Esophagus squamous epithelium (tissue), 5 donors: ENCODE data around the gene NUP85. TPM values are rescaled to one million over a fixed set of nuclear protein-coding genes. Genes with fewer than 3 reads are reported as not detected.
"Not testable (repeated sequence)": the region's sequence is repeated elsewhere in the genome, so short reads cannot be mapped to it uniquely, and the experiment has no call there.

Source experiments
- DNase-seq: peaks from one replicate; lab custom pipeline; 2025; lab: John Stamatoyannopoulos, UW
- H3K27ac ChIP-seq, 4 donors: fragments of 200-600 bp; sonication (generic); one replicate each; pipeline ENCODE4 v1.5.1; 2016 to 2019; ENCODE audit warnings: mild to moderate bottlenecking in 1 of 4
- H3K27me3 ChIP-seq, 4 donors: fragments of 200-600 bp; sonication (generic); 1 replicate in 3 of 4; 2 replicates in 1 of 4; pipeline versions ENCODE4 v1.5.1 to v1.6.0; 2017 to 2021; ENCODE audit warnings: antibody characterized with exemption in 1 of 4
- H3K36me3 ChIP-seq, 3 donors: fragments of 200-600 bp; sonication (generic); one replicate each; pipeline ENCODE4 v1.5.1; 2016 to 2019
- H3K4me1 ChIP-seq, 3 donors: fragments of 200-600 bp; sonication (generic); one replicate each; pipeline ENCODE4 v1.5.1; 2017 to 2019
- H3K4me3 ChIP-seq, 4 donors: fragments of 200-600 bp; sonication (generic); 1 replicate in 3 of 4; 2 replicates in 1 of 4; pipeline ENCODE4 v1.5.1; 2016 to 2019; ENCODE audit warnings: mild to moderate bottlenecking in 2 of 4, moderate library complexity in 1 of 4
- H3K9me3 ChIP-seq, 3 donors: fragments of 200-600 bp; sonication (generic); one replicate each; pipeline ENCODE4 v1.5.1; 2016 to 2019
- POLR2A ChIP-seq, 4 donors: fragments of 450-650 bp; IDR thresholded peaks; one replicate each; pipeline ENCODE4 v1.6.1; 2017; ENCODE audit warnings: antibody characterized with exemption in 4 of 4, mild to moderate bottlenecking in 4 of 4, moderate library complexity in 3 of 4
- WGBS, 2 donors: methylation state at CpG; one replicate each; pipeline ENCODE4 v1.1.5; 2018; 5-methylcytosine and 5-hydroxymethylcytosine counted together
- intact Hi-C: fragments of 100-400 bp; cut with DNase I; formaldehyde crosslinking; loops from one replicate; pipeline ENCODE4 v1.15.0; 2022
- total RNA-seq, 4 donors: library from RNA; depleted of rRNA; stranded (reverse); fragments of >200 nt; gene quantifications; one replicate each; pipeline ENCODE4 v1.1.0, GENCODE V29; 2016
- TF ChIP-seq, protein P1 (sequence below), 6 experiments: fragments of 450-650 bp in 4 of 6; fragments of 200-600 bp in 2 of 6; sonication (generic) in 2 of 6; IDR thresholded peaks; one replicate each; pipeline ENCODE4 v1.5.1; 2016 to 2019; ENCODE audit warnings: antibody characterized with exemption in 6 of 6, mild to moderate bottlenecking in 4 of 6, moderate library complexity in 4 of 6
- donor health status: DM: yes; HTN: yes; CAD: no.

The NUP85 gene, protein sequence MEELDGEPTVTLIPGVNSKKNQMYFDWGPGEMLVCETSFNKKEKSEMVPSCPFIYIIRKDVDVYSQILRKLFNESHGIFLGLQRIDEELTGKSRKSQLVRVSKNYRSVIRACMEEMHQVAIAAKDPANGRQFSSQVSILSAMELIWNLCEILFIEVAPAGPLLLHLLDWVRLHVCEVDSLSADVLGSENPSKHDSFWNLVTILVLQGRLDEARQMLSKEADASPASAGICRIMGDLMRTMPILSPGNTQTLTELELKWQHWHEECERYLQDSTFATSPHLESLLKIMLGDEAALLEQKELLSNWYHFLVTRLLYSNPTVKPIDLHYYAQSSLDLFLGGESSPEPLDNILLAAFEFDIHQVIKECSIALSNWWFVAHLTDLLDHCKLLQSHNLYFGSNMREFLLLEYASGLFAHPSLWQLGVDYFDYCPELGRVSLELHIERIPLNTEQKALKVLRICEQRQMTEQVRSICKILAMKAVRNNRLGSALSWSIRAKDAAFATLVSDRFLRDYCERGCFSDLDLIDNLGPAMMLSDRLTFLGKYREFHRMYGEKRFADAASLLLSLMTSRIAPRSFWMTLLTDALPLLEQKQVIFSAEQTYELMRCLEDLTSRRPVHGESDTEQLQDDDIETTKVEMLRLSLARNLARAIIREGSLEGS
- 10 to 100 TPM; 17.5 to 33.3 (median 29.0) TPM for total RNA-seq

DNA sequence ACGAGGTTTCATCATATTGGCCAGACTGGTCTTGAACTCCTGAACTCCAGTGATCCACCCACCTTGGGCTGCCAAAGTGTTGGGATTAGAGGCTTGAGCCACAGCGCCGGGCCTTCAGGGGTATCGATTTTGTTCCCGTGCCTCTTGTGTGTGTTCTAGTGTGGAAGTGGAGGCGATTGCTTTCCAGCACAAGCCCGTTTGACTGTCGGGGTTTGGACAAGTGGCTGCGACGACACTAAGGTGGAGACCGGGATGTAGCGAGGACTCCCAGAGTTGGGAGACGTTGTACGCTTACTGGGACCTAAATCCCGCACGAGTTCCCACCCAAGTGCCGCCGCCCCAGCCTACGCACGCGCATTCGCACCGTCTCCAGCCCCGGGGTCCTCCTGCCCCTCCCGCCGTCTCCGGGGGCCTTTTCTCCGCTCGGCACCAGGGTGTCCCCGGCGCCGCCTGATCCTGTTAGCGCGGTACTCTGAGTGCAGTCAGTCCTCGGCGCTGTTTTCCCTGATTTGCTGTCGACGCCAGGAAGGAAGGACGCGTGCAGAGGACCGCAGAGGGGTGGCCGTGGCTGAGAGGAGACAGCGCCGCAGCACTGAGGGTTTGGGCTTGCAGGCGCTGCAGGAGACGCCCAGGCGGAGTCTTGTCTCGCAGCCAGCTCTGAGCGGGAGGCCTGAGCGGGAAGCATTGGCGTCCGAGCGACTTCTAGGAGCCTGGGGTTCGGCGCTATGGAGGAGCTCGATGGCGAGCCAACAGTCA, at the start of gene NUP85:
Gene NUP85 (plus strand): TSS at position 643 of the 756 bp plus-strand sequence. CDS start 83 bp downstream, at position 726.
- Histone ChIP-seq H3K27me3 (no peaks in the 10 kb centered on the region), H3K27ac (peak within 1 kb of the TSS; percentile 95 to 98 (median 96)), H3K4me3 (peak within 1 kb of the TSS; percentile 89 to 97 (median 92)), H3K36me3 (peaks cover 0 to 20% (median 12%) of the 10 kb centered on the region in 3 donors), H3K4me1 (peaks cover 14 to 30% (median 15%) of the 10 kb centered on the region in 3 donors), H3K9me3 (no peaks in the 10 kb centered on the region)
- 0% methylated on average over 7 to 15 of the region's 57 CpGs for WGBS, 2 donors
- intact Hi-C loops: no loop called here
- peak in 3 of 4 donors; percentile 60 to 70 (median 65) for TF ChIP-seq POLR2A (IDR thresholded peaks at IDR 0.05)
- TF ChIP-seq, protein P1, sequence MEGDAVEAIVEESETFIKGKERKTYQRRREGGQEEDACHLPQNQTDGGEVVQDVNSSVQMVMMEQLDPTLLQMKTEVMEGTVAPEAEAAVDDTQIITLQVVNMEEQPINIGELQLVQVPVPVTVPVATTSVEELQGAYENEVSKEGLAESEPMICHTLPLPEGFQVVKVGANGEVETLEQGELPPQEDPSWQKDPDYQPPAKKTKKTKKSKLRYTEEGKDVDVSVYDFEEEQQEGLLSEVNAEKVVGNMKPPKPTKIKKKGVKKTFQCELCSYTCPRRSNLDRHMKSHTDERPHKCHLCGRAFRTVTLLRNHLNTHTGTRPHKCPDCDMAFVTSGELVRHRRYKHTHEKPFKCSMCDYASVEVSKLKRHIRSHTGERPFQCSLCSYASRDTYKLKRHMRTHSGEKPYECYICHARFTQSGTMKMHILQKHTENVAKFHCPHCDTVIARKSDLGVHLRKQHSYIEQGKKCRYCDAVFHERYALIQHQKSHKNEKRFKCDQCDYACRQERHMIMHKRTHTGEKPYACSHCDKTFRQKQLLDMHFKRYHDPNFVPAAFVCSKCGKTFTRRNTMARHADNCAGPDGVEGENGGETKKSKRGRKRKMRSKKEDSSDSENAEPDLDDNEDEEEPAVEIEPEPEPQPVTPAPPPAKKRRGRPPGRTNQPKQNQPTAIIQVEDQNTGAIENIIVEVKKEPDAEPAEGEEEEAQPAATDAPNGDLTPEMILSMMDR (IDR thresholded peaks at IDR 0.05): peak in 3 of 6 experiments; percentile 4 to 25 (median 22)
- peak; percentile 46 for DNase-seq

DNA sequence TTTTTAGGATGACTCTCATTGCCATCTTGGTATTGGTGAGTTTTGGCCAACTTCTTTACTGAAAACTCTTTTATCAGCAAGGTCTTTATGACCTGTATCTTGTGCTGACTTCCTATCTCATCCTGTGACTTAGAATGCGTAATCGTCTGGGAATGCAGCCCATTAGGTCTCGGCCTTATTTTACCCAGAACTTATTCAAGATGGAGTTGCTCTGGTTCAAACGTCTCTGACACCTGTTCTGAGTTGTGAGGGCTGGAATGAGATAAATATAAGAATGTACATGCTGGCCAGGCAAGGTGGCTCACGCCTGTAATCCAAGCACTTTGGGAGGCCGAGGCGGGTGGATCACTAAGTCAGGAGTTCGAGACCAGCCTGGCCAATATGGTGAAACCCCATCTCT, 47.0 kb upstream of the NUP85 start:
- peak overlapping the region; percentile 6 to 80 (median 72) for H3K27ac ChIP-seq
- H3K4me3 ChIP-seq, H3K36me3 ChIP-seq, H3K9me3 ChIP-seq, intact Hi-C loops, DNase-seq, H3K27me3 ChIP-seq: not testable (repeated sequence)
- H3K4me1 ChIP-seq: peaks cover 9 to 42% (median 18%) of the 10 kb centered on the region in 3 donors
- 73 to 80% methylated on average over 7 to 8 of the region's 8 CpGs for WGBS, 2 donors

DNA sequence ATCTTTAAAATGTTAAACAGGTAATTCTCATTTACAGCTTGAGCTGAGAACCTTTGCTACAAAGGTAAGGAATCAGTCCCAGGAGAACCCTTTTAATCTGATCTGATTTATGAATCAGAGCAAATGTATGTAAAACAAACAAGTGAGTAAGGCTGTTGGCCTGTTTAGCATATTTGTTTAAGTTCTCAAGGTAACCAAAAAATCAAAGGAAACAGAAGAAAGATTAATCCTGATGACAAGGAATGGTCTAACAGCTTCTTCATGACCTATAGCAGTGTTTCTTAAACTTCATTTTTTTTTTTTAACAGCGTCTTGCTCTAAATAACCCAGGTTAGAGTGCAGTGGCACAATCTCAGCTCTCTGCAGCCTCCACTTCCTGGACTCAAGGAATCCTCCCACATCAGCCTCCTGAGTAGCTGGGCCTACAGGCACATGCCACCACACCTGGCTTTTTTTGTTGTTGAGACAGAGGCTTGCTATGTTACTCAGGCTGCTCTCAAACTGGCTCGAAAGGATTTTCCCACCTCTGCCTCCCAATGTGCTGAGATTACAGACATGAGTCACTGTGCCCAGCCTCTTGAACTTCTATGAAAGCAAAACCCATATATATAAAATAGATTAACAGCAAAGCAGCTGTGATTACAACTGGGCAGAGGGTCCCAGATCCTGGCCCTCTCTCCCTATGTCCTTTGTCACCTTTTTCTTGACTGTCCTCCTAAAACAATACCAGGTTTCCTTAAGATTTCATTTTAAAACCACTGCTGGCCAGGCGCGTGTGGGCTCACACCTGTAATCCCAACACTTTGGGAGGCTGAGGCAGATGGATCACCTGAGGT, 46.1 kb upstream of the NUP85 start:
- H3K27ac ChIP-seq: peak overlapping the region; percentile 28 to 80 (median 72)
- H3K9me3 ChIP-seq: no peaks in the 10 kb centered on the region
- no peak for DNase-seq
- peaks cover 9 to 37% (median 15%) of the 10 kb centered on the region in 3 donors for H3K4me1 ChIP-seq
- no peak overlapping the region for H3K4me3 ChIP-seq
- TF ChIP-seq, protein P1 (IDR thresholded peaks at IDR 0.05): no peak
- TF ChIP-seq POLR2A (IDR thresholded peaks at IDR 0.05): no peak
- H3K27me3 ChIP-seq: no peaks in the 10 kb centered on the region
- intact Hi-C loops: no loop called here
- WGBS, 2 donors: 61 to 70% methylated on average over 4 of the region's 4 CpGs
- H3K36me3 ChIP-seq: peaks cover 0 to 15% (median 0%) of the 10 kb centered on the region in 3 donors

DNA sequence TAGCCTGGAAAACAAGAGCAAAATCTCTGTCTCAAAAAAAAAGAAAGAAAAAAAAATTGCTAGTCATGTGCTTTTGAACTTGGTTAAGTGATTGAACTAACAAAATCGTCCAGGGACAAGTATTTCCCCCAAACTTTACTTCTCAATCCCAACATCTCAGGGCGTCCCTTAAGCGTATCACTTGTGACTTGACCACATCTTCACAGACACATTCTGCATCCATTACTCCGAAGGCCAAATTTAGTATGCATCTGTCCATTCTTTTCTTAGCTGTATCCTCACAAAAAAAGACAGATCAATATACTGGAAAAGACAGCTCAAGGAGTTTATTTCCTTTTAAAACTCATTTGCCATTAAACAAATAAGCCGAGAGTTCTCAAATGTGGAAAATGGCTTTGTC, 45.3 kb upstream of the NUP85 start:
- Histone ChIP-seq H3K9me3 (no peaks in the 10 kb centered on the region), H3K4me3 (no peak overlapping the region), H3K27me3 (no peaks in the 10 kb centered on the region), H3K36me3 (peaks cover 0 to 23% (median 0%) of the 10 kb centered on the region in 3 donors), H3K27ac (peak overlapping the region in 3 of 4 donors; percentile 68 to 80 (median 77)), H3K4me1 (peaks cover 3 to 30% (median 10%) of the 10 kb centered on the region in 3 donors)
- TF ChIP-seq, protein P1 (IDR thresholded peaks at IDR 0.05): no peak
- TF ChIP-seq POLR2A (IDR thresholded peaks at IDR 0.05): no peak
- intact Hi-C loops: no loop called here
- DNase-seq: no peak
- 90 to 93% methylated on average over 5 of the region's 5 CpGs for WGBS, 2 donors
